ENCODE data around the gene CASK.

GRCh38 chrX:41688156-41688555 is 235.2 kb downstream of the CASK start:
- TF ChIP-seq ZNF232 (CRISPR knock-in tag; IDR thresholded peaks at IDR 0.05) (no peak), RCOR1 (IDR thresholded peaks at IDR 0.05; ENCODE audit: borderline replicate concordance in 1 of 2, low read depth in 2 of 2, low read length in 2 of 2) (no peak), KDM5B (IDR thresholded peaks at IDR 0.05; ENCODE audit: insufficient replicate concordance, low read depth, low read length) (no peak), MXI1 (IDR thresholded peaks at IDR 0.05; ENCODE audit: low read depth, low read length) (no peak)
- TF ChIP-seq, protein P1, sequence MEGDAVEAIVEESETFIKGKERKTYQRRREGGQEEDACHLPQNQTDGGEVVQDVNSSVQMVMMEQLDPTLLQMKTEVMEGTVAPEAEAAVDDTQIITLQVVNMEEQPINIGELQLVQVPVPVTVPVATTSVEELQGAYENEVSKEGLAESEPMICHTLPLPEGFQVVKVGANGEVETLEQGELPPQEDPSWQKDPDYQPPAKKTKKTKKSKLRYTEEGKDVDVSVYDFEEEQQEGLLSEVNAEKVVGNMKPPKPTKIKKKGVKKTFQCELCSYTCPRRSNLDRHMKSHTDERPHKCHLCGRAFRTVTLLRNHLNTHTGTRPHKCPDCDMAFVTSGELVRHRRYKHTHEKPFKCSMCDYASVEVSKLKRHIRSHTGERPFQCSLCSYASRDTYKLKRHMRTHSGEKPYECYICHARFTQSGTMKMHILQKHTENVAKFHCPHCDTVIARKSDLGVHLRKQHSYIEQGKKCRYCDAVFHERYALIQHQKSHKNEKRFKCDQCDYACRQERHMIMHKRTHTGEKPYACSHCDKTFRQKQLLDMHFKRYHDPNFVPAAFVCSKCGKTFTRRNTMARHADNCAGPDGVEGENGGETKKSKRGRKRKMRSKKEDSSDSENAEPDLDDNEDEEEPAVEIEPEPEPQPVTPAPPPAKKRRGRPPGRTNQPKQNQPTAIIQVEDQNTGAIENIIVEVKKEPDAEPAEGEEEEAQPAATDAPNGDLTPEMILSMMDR (IDR thresholded peaks at IDR 0.05 in 2 of 3, conservative IDR thresholded peaks at IDR 0.05 in 1 of 3; ENCODE audit: insufficient read depth in 2 of 3, low read depth in 1 of 3, low read length in 3 of 3) = no peak
